Colonic mucosa (tissue), 4 donors: ENCODE data around the gene SIDT2. TPM values are rescaled to one million over a fixed set of nuclear protein-coding genes. Genes with fewer than 3 reads are reported as not detected.

Experiments used
- DNase-seq: peaks from one replicate; pipeline ENCODE4 v3.0.0-alpha.2; 2020
- H3K27ac ChIP-seq: fragments of 200-600 bp; one replicate; pipeline ENCODE4 v1.8.0; 2021
- H3K27me3 ChIP-seq: fragments of 200-600 bp; one replicate; pipeline ENCODE4 v1.8.0; 2021
- H3K36me3 ChIP-seq: fragments of 200-600 bp; one replicate; pipeline ENCODE4 v1.8.0; 2021
- H3K4me1 ChIP-seq: fragments of 200-600 bp; one replicate; pipeline ENCODE4 v1.8.0; 2021; ENCODE audit warnings: mild to moderate bottlenecking
- H3K4me3 ChIP-seq: fragments of 200-600 bp; one replicate; pipeline ENCODE4 v1.8.0; 2021
- H3K9ac ChIP-seq, 2 donors: one replicate each; pipeline ENCODE4 v1.7.0; 2013; ENCODE audit warnings: control low read depth in 2 of 2, low read depth in 2 of 2, low read length in 2 of 2
- H3K9me3 ChIP-seq: fragments of 200-600 bp; one replicate; pipeline ENCODE4 v1.8.0; 2021
- CTCF ChIP-seq: fragments of 200-600 bp; IDR thresholded peaks from one replicate; pipeline ENCODE4 v1.8.0; 2022; ENCODE audit warnings: antibody characterized with exemption, mild to moderate bottlenecking
- intact Hi-C: fragments of 100-400 bp; cut with DNase I; formaldehyde crosslinking; loops from one replicate; pipeline ENCODE4 v1.14.1; 2022
- total RNA-seq, 2 donors: library from RNA; stranded (reverse); fragmentation: NEBNext Ultra II Directional in 1 of 2; extraction: Animal tissue kit (Norgen Biotek cat#: 25700) in 1 of 2; gene quantifications; one replicate each; pipeline ENCODE4 v1.2.1, GENCODE V29; 2021
- donor health status: healthy.
- donor health status: DM: no; HTN: no; CAD: no.
- donor health status: DM: no; HTN: no; CAD: no.

Gene SIDT2
- total RNA-seq, 2 donors from 2014 or later: 42.9 to 69.3 TPM

- Histone ChIP-seq H3K27me3 (no peaks in the 10 kb centered on the region), H3K4me3 (no peak overlapping the region), H3K27ac (no peak overlapping the region), H3K36me3 (no peaks in the 10 kb centered on the region), H3K9me3 (no peaks in the 10 kb centered on the region), H3K9ac (no peak overlapping the region), H3K4me1 (no peaks in the 10 kb centered on the region)
- TF ChIP-seq CTCF: no peak
- intact Hi-C loops: no loop called here
- no peak for DNase-seq
These were observed 26.5 kb upstream of the SIDT2 start for GRCh38 chr11:117152066-117152465.

- H3K36me3 ChIP-seq: no peaks in the 10 kb centered on the region
These were observed 24.1 kb upstream of the SIDT2 start for GRCh38 chr11:117154468-117154867.

GRCh38 chr11:117157507-117157906, 21.0 kb upstream of the SIDT2 start:
- no peak overlapping the region for H3K27ac ChIP-seq
- no peaks in the 10 kb centered on the region for H3K36me3 ChIP-seq
- H3K4me1 ChIP-seq: no peaks in the 10 kb centered on the region
- no peak overlapping the region for H3K4me3 ChIP-seq
- no peaks in the 10 kb centered on the region for H3K9me3 ChIP-seq
- intact Hi-C loops: no loop called here
- no peaks in the 10 kb centered on the region for H3K27me3 ChIP-seq
- no peak overlapping the region for H3K9ac ChIP-seq
- TF ChIP-seq CTCF: no peak
- no peak for DNase-seq

More at GRCh38 chr11:117154468-117154867, 24.1 kb upstream of the SIDT2 start:
- Histone ChIP-seq H3K9ac (no peak overlapping the region), H3K27ac (no peak overlapping the region), H3K9me3 (no peaks in the 10 kb centered on the region), H3K27me3 (no peaks in the 10 kb centered on the region), H3K4me3 (no peak overlapping the region), H3K4me1 (no peaks in the 10 kb centered on the region)
- TF ChIP-seq CTCF: no peak
- intact Hi-C loops: no loop called here
- no peak for DNase-seq

- no peak for TF ChIP-seq CTCF
- no peak for DNase-seq
- Histone ChIP-seq H3K9me3 (no peaks in the 10 kb centered on the region), H3K9ac (no peak overlapping the region), H3K27me3 (no peaks in the 10 kb centered on the region), H3K4me3 (no peak overlapping the region), H3K4me1 (no peaks in the 10 kb centered on the region), H3K36me3 (peaks cover 14% of the 10 kb centered on the region), H3K27ac (no peak overlapping the region)
- intact Hi-C loops: no loop called here
These were observed 18.7 kb upstream of the SIDT2 start for GRCh38 chr11:117159892-117160291.

- no peak for DNase-seq
- intact Hi-C loops: no loop called here
- no peak for TF ChIP-seq CTCF
- no peak overlapping the region for H3K27ac ChIP-seq
- no peak overlapping the region for H3K9ac ChIP-seq
- H3K4me3 ChIP-seq: no peak overlapping the region
- no peaks in the 10 kb centered on the region for H3K4me1 ChIP-seq
- no peaks in the 10 kb centered on the region for H3K27me3 ChIP-seq
- no peaks in the 10 kb centered on the region for H3K9me3 ChIP-seq
- H3K36me3 ChIP-seq: peaks cover 20% of the 10 kb centered on the region
These were observed 17.7 kb upstream of the SIDT2 start for GRCh38 chr11:117160826-117161225.

- Histone ChIP-seq H3K4me3 (no peak overlapping the region), H3K27ac (no peak overlapping the region), H3K4me1 (no peaks in the 10 kb centered on the region), H3K9me3 (no peaks in the 10 kb centered on the region), H3K27me3 (no peaks in the 10 kb centered on the region), H3K9ac (no peak overlapping the region), H3K36me3 (peaks cover 20% of the 10 kb centered on the region)
- TF ChIP-seq CTCF: no peak
- intact Hi-C loops: no loop called here
- DNase-seq: no peak
These were observed 12.1 kb upstream of the SIDT2 start for GRCh38 chr11:117166491-117166890.
